Endodermal cell (in vitro differentiated cells): ENCODE measurements around the gene PITPNC1. TPM values are rescaled to one million over a fixed set of nuclear protein-coding genes. Genes with fewer than 3 reads are reported as not detected.
A peak's percentile ranks its signal among the peaks of the same experiment; 100 is the strongest.

Source experiments
- DNase-seq: peaks from one replicate; pipeline ENCODE4 v3.0.0-alpha.2; 2017
- H3K27ac ChIP-seq: 2 replicates; pipeline ENCODE4 v1.5.1; 2013; ENCODE audit warnings: mild to moderate bottlenecking, low read depth, low read length, moderate library complexity
- H3K27me3 ChIP-seq: 2 replicates; pipeline ENCODE4 v1.6.1; 2013; ENCODE audit warnings: mild to moderate bottlenecking, low read length, moderate library complexity; ENCODE audit not compliant: insufficient read depth, control insufficient read depth, poor library complexity, severe bottlenecking
- H3K36me3 ChIP-seq: 2 replicates; pipeline ENCODE4 v1.7.0; 2013; ENCODE audit warnings: mild to moderate bottlenecking, low read length, moderate library complexity; ENCODE audit not compliant: control insufficient read depth, insufficient read depth
- H3K4me1 ChIP-seq: one replicate; pipeline ENCODE4 v1.7.0; 2013; ENCODE audit warnings: low read length; ENCODE audit not compliant: control insufficient read depth, insufficient read depth
- H3K4me3 ChIP-seq: 2 replicates; pipeline ENCODE4 v1.5.1; 2013; ENCODE audit warnings: mild to moderate bottlenecking, low read length, moderate library complexity
- H3K9ac ChIP-seq: 2 replicates; pipeline ENCODE4 v1.6.1; 2013; ENCODE audit warnings: mild to moderate bottlenecking, low read length, moderate library complexity; ENCODE audit not compliant: poor library complexity, severe bottlenecking; ENCODE audit errors: extremely low read depth
- H3K9me3 ChIP-seq: 2 replicates; pipeline ENCODE4 v1.6.1; 2013; ENCODE audit warnings: mild to moderate bottlenecking, low read length, moderate library complexity; ENCODE audit not compliant: control insufficient read depth
- H3K27ac Mint-ChIP-seq: 2 replicates; pipeline ENCODE4 v1.8.0; 2020; ENCODE audit warnings: mixed read lengths
- H3K27me3 Mint-ChIP-seq: 2 replicates; pipeline ENCODE4 v1.8.0; 2021; ENCODE audit warnings: mild to moderate bottlenecking, mixed read lengths; ENCODE audit not compliant: insufficient read depth
- H3K36me3 Mint-ChIP-seq: 2 replicates; pipeline ENCODE4 v1.8.0; 2020; ENCODE audit warnings: low read depth, mixed read lengths
- H3K4me1 Mint-ChIP-seq: 2 replicates; pipeline ENCODE4 v1.8.0; 2020; ENCODE audit warnings: mixed read lengths
- H3K4me3 Mint-ChIP-seq: 2 replicates; pipeline ENCODE4 v1.8.0; 2020; ENCODE audit warnings: mild to moderate bottlenecking, moderate library complexity, mixed read lengths
- H3K9me3 Mint-ChIP-seq: 2 replicates; pipeline ENCODE4 v1.8.0; 2020; ENCODE audit warnings: mild to moderate bottlenecking, mixed read lengths
- WGBS, 2 experiments: methylation state at CpG; one replicate each; pipeline versions ENCODE4 v1.1.5 to v1.1.7; 2013; ENCODE audit warnings: missing lambda C conversion rate in 2 of 2, mixed read lengths in 1 of 2; ENCODE audit not compliant: insufficient coverage in 1 of 2, insufficient read length in 1 of 2; 5-methylcytosine and 5-hydroxymethylcytosine counted together
- total RNA-seq, 2 donors: library from RNA; stranded (reverse); fragmentation: NEBNext Ultra II Directional in 1 of 2; extraction: Animal tissue kit (Norgen Biotek cat#: 25700) in 1 of 2; gene quantifications; 2 replicates in 1 of 2; 3 replicates in 1 of 2; pipeline ENCODE4 v1.2.1, GENCODE V29; 2021
- TF ChIP-seq, protein P1 (sequence below): fragments of 200-600 bp; sonication (generic); conservative IDR thresholded peaks from 2 replicates; pipeline ENCODE4 v1.5.0; 2021; ENCODE audit warnings: antibody characterized with exemption, mild to moderate bottlenecking

PITPNC1 gene
- total RNA-seq, 2 donors from 2014 or later = 28.9 to 36.4 TPM

DNA sequence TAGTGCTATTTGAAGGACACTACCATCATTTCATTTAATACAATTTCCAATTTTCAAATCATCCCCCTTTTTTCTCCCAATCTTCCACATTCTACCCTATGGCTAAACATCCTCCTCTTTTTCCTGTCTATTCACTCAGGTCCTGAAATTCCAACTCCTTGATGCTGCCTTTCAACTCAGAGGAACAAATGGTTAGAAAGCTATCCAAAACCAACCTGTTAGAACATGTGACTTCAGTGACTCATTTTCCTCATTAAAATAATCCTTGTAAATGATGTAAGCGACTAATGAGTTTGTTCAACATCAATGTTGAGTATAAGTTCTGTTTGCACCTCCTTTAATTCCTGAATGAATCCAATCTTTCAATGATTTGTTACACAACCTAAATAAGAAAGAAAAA lies 16.2 kb upstream of the PITPNC1 start:
- H3K27ac Mint-ChIP-seq = no peak overlapping the region
- H3K9me3 ChIP-seq = no peaks in the 10 kb centered on the region
- no peak for DNase-seq
- H3K4me3 Mint-ChIP-seq = no peak overlapping the region
- no peak overlapping the region for H3K27ac ChIP-seq
- peaks cover 3% of the 10 kb centered on the region for H3K4me1 ChIP-seq
- peaks cover 50% of the 10 kb centered on the region for H3K36me3 Mint-ChIP-seq
- H3K9ac ChIP-seq = no peak overlapping the region
- peaks cover 15% of the 10 kb centered on the region for H3K4me1 Mint-ChIP-seq
- peaks cover 65% of the 10 kb centered on the region for H3K36me3 ChIP-seq
- H3K27me3 ChIP-seq = no peaks in the 10 kb centered on the region
- no peak overlapping the region for H3K4me3 ChIP-seq
- H3K9me3 Mint-ChIP-seq = no peaks in the 10 kb centered on the region
- 80 to 100% methylated on average over 1 of the region's 1 CpG for WGBS, 2 experiments
- no peaks in the 10 kb centered on the region for H3K27me3 Mint-ChIP-seq
- TF ChIP-seq, protein P1, sequence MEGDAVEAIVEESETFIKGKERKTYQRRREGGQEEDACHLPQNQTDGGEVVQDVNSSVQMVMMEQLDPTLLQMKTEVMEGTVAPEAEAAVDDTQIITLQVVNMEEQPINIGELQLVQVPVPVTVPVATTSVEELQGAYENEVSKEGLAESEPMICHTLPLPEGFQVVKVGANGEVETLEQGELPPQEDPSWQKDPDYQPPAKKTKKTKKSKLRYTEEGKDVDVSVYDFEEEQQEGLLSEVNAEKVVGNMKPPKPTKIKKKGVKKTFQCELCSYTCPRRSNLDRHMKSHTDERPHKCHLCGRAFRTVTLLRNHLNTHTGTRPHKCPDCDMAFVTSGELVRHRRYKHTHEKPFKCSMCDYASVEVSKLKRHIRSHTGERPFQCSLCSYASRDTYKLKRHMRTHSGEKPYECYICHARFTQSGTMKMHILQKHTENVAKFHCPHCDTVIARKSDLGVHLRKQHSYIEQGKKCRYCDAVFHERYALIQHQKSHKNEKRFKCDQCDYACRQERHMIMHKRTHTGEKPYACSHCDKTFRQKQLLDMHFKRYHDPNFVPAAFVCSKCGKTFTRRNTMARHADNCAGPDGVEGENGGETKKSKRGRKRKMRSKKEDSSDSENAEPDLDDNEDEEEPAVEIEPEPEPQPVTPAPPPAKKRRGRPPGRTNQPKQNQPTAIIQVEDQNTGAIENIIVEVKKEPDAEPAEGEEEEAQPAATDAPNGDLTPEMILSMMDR = no peak

DNA sequence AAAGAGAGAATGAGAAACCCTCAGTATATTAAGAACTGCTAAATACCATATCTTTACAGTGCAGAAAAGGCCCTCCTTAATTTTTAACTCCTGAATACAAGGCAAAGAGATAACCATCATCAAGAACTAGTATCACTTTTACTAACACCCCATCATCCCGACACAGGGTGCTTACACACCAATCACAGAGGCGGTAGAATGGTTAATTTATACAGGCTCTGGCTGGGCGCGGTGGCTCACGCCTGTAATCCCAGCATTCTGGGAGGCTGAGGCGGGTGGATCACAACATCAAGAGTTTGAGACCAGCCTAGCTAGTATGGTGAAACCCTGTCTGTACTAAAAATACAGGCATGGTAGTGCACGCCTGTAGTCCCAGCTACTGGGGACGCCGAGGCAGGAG lies 14.9 kb upstream of the PITPNC1 start:
- WGBS, 2 experiments = 95 to 98% methylated on average over 8 to 9 of the region's 9 CpGs

DNA sequence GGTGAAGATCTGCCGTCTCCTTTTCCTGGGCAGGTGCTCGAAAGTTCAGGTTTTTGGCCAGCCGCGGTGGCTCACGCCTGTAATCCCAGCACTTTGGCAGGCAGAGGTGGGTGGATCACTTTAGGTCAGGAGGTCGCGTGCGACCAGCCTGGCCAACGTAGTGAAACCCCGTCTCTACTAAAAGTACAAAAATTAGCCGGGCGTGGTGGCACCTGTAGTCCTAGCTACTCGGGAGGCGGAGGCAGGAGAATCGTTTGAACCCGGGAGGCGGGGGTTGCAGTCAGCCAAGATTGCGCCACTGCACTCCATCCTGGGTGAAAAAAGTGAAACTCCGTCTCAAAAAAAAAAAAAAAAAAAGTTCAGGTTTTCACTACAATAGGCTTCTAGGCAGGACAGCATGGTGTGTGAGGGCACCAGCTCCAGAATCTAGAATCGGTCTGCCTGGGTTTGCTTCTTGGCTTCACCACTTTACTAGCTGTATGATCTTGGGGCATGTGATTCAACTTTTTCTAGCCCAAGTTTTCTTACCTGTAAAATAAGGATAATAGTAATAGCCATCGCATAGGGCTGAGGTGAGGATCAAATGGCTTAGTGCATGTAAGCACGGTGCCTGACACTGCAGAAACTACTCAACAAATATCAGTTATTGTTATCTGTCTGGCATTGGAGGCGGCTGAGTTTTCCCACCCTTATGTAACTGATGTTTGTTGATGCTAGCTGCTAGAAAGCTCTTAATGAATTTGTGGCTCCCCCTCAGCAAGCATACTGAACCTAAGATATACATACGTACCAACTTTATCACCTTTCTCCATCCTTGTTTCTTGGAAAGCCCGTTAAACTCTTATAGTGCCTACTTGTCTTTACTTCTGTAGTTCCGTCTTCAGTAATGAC lies 12.0 kb upstream of the PITPNC1 start:
- peaks cover 3% of the 10 kb centered on the region for H3K4me1 ChIP-seq
- Mint-ChIP-seq H3K27me3 (no peaks in the 10 kb centered on the region), H3K27ac (peak overlapping the region; percentile 95), H3K4me3 (peak overlapping the region; percentile 86), H3K9me3 (no peaks in the 10 kb centered on the region), H3K4me1 (peaks cover 17% of the 10 kb centered on the region), H3K36me3 (peaks cover 27% of the 10 kb centered on the region)
- peak overlapping the region; percentile 95 for H3K9ac ChIP-seq
- peak overlapping the region; percentile 93 for H3K4me3 ChIP-seq
- no peak overlapping the region for H3K27ac ChIP-seq
- H3K9me3 ChIP-seq = no peaks in the 10 kb centered on the region
- WGBS, 2 experiments = 76 to 85% methylated on average over 16 to 26 of the region's 26 CpGs
- no peaks in the 10 kb centered on the region for H3K27me3 ChIP-seq
- no peak for DNase-seq
- TF ChIP-seq, protein P1 = no peak
- peaks cover 31% of the 10 kb centered on the region for H3K36me3 ChIP-seq

More for the DNA sequence above, 14.9 kb upstream of the PITPNC1 start:
- no peaks in the 10 kb centered on the region for H3K27me3 ChIP-seq
- no peak overlapping the region for H3K27ac ChIP-seq
- TF ChIP-seq, protein P1 = no peak
- peaks cover 3% of the 10 kb centered on the region for H3K4me1 ChIP-seq
- peaks cover 56% of the 10 kb centered on the region for H3K36me3 ChIP-seq
- Mint-ChIP-seq H3K4me3 (no peak overlapping the region), H3K36me3 (peaks cover 42% of the 10 kb centered on the region), H3K4me1 (peaks cover 17% of the 10 kb centered on the region), H3K9me3 (no peaks in the 10 kb centered on the region), H3K27ac (no peak overlapping the region), H3K27me3 (no peaks in the 10 kb centered on the region)
- H3K4me3 ChIP-seq = no peak overlapping the region
- no peaks in the 10 kb centered on the region for H3K9me3 ChIP-seq
- DNase-seq = no peak
- no peak overlapping the region for H3K9ac ChIP-seq
